CD4-positive, CD25-positive, alpha-beta regulatory T cell (primary cell): ENCODE data around the gene ABI3. TPM values are rescaled to one million over a fixed set of nuclear protein-coding genes. Genes with fewer than 3 reads are reported as not detected.
"Not testable (repeated sequence)": the region's sequence is repeated elsewhere in the genome, so short reads cannot be mapped to it uniquely, and the experiment has no call there.

Experiments used
- ATAC-seq, 2 donors: fragments of 150-1000 bp; cut with Tn5 transposase; one replicate each; pipeline ENCODE4 v1.10.0; 2021; ENCODE audit warnings: low read depth in 2 of 2, moderate number of reproducible peaks in 2 of 2, moderate library complexity in 1 of 2
- DNase-seq, 3 donors: peaks; one replicate each; pipeline versions ENCODE4 v3.0.0 to v3.0.0-alpha.2; 2012 to 2022; ENCODE audit warnings: mixed read lengths in 1 of 3
- H3K27ac ChIP-seq: one replicate; pipeline ENCODE4 v1.7.0; 2013; ENCODE audit warnings: mild to moderate bottlenecking, low read length; ENCODE audit not compliant: insufficient read depth, poor library complexity, severe bottlenecking
- H3K27me3 ChIP-seq: one replicate; pipeline ENCODE4 v1.7.0; 2013; ENCODE audit warnings: low read length; ENCODE audit not compliant: control insufficient read depth, insufficient read depth
- H3K36me3 ChIP-seq: one replicate; pipeline ENCODE4 v1.7.0; 2013; ENCODE audit warnings: mild to moderate bottlenecking, low read length, moderate library complexity; ENCODE audit not compliant: control insufficient read depth, insufficient read depth
- H3K4me1 ChIP-seq: 2 replicates; pipeline ENCODE4 v1.7.0; 2013; ENCODE audit warnings: mild to moderate bottlenecking, low read length; ENCODE audit not compliant: insufficient read depth, control insufficient read depth, poor library complexity, severe bottlenecking
- H3K4me3 ChIP-seq: one replicate; pipeline ENCODE4 v1.7.0; 2013; ENCODE audit warnings: low read depth, mild to moderate bottlenecking, low read length, moderate library complexity
- H3K9me3 ChIP-seq, 2 experiments: 1 replicate in 1 of 2; 2 replicates in 1 of 2; pipeline ENCODE4 v1.7.0; 2013; ENCODE audit warnings: low read length in 2 of 2, mild to moderate bottlenecking in 1 of 2, moderate library complexity in 1 of 2; ENCODE audit not compliant: control insufficient read depth in 2 of 2
- H3K27ac Mint-ChIP-seq, 3 donors: one replicate each; pipeline ENCODE4 v1.8.0; 2020 to 2022; ENCODE audit warnings: mild to moderate bottlenecking in 3 of 3, mixed read lengths in 3 of 3, moderate library complexity in 2 of 3
- H3K27me3 Mint-ChIP-seq: one replicate; pipeline ENCODE4 v1.8.0; 2022; ENCODE audit warnings: mild to moderate bottlenecking, mixed read lengths
- H3K36me3 Mint-ChIP-seq: one replicate; pipeline ENCODE4 v1.8.0; 2020; ENCODE audit warnings: mixed read lengths
- H3K4me1 Mint-ChIP-seq, 4 donors: one replicate each; pipeline ENCODE4 v1.8.0; 2020 to 2022; ENCODE audit warnings: mixed read lengths in 4 of 4, mild to moderate bottlenecking in 1 of 4
- H3K4me3 Mint-ChIP-seq, 4 donors: one replicate each; pipeline ENCODE4 v1.8.0; 2020 to 2022; ENCODE audit warnings: mild to moderate bottlenecking in 4 of 4, mixed read lengths in 4 of 4, moderate library complexity in 3 of 4
- H3K9me3 Mint-ChIP-seq, 7 donors: one replicate each; pipeline ENCODE4 v1.8.0; 2020 to 2022; ENCODE audit warnings: mixed read lengths in 7 of 7, mild to moderate bottlenecking in 3 of 7, moderate library complexity in 2 of 7
- polyA plus RNA-seq, 4 donors: library from polyadenylated mRNA; unstranded; fragments of 300-500 nt; fragmentation: Illumina TruSeq; gene quantifications; one replicate each; pipeline ENCODE4 v1.2.3, GENCODE V29; 2021
- total RNA-seq: library from RNA; stranded (reverse); gene quantifications from one replicate; pipeline ENCODE4 v1.2.3, GENCODE V29; 2022

ABI3 gene
- total and polyA plus RNA-seq, 5 donors from 2014 or later, result 6.5 to 27.6 (median 15.6) TPM

DNA sequence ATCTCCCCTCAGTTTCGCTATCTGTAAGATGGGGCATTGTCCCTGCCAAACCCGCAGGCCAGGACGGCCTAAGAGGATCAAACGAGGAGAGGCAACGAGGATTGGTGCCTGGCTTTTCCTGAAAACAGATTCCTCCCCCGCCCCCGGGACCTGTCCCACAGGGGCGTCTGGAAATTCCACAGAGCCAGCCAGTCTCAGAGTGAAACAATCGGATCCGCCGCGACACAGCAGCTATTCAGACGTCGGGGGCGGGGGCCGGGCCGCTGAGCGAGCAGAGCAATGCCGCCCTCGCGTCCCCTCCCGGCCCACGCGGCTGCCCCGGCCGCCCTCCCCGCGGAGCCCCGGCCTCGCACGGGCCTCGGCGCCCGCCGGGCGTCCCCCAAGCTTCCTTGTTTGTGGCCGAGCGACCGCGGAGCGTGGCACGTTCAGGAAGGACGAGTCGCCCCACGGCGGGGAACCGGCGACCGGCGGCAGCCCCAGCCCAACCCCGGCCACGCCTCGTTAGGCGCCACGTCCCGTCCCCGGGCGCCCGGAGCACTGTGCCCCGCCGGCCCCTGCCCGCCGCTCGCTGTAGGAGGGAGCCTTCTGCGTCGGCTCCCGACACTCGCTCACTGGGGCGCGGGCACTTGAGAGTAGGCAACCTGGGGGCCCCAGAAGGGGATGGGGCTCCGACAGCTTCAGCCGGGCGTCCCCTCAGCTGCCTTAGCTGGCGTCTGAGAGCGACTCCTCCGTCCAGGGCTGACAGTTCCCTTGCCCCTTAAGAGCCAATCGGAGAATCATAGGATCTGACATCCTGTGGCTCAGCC, 49.7 kb downstream of the ABI3 start:
- H3K27me3 ChIP-seq, result no peaks in the 10 kb centered on the region
- H3K27ac ChIP-seq, result no peak overlapping the region
- Mint-ChIP-seq H3K4me3 (peak overlapping the region; percentile 77 to 90 (median 84)), H3K27me3 (peaks cover 26% of the 10 kb centered on the region), H3K9me3 (no peaks in the 10 kb centered on the region), H3K36me3 (no peaks in the 10 kb centered on the region), H3K4me1 (peaks cover 0 to 7% (median 6%) of the 10 kb centered on the region in 4 donors), H3K27ac (peak overlapping the region; percentile 46 to 56 (median 50))
- DNase-seq (peak; percentile 11 to 55 (median 33)), ATAC-seq (peak; percentile 69 to 72)
- H3K9me3 ChIP-seq, result no peaks in the 10 kb centered on the region
- peak overlapping the region; percentile 55 for H3K4me3 ChIP-seq
- H3K4me1 ChIP-seq, result peaks cover 13% of the 10 kb centered on the region
- no peaks in the 10 kb centered on the region for H3K36me3 ChIP-seq

DNA sequence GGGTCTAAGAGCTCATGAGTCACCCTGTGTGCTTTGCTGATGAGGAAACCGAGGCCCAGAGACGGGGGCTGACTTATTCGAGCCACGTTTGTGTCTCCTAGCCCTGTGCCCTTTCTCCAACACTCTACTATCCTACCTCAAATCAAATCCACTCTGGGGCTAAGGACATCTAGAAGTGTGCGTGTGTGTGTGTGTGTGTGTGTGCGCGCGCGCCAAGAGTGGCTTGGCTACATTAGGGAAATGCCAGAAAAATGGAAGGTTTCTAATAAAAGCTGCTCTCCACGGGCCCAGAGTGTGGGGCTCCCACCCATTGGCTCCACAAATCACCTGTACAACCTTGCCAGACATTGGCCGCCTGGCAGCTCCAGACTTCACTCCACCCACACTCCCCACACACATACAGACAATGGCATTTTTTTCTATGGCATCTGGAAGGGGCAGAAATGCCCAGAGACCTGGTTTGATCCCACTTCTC, 50.3 kb downstream of the ABI3 start:
- peaks cover 26% of the 10 kb centered on the region for H3K27me3 Mint-ChIP-seq
- H3K36me3 Mint-ChIP-seq, result no peaks in the 10 kb centered on the region
- Histone ChIP-seq H3K36me3 (no peaks in the 10 kb centered on the region), H3K27ac (no peak overlapping the region), H3K4me3 (peak overlapping the region; percentile 44), H3K27me3 (no peaks in the 10 kb centered on the region), H3K4me1 (peaks cover 13% of the 10 kb centered on the region), H3K9me3 (no peaks in the 10 kb centered on the region)
- peak overlapping the region in 1 of 3 donors; percentile 50 for H3K27ac Mint-ChIP-seq
- ATAC-seq (peak in 1 of 2 donors; percentile 71), DNase-seq (no peak)
- peak overlapping the region; percentile 71 to 86 (median 82) for H3K4me3 Mint-ChIP-seq
- H3K9me3 Mint-ChIP-seq, result no peaks in the 10 kb centered on the region
- H3K4me1 Mint-ChIP-seq, result peaks cover 0 to 7% (median 6%) of the 10 kb centered on the region in 4 donors

DNA sequence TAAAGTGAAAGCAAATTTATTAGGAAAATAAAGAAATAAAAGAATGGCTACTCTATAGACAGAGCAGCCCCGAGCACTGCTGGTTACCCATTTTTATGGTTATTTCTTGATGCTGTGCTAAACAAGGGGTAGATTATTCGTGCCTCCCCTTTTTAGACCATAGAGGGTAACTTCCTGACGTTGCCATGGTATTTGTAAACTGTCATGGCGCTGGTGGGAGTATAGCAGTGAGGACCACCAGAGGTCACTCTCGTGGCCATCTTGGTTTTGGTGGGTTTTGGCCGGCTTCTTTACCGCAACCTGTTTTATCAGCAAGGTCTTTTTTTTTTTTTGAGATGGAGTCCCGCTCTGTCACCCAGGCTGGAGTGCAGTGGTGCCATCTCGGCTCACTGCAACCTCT, 51.0 kb downstream of the ABI3 start:
- Mint-ChIP-seq H3K4me3 (peak overlapping the region in 3 of 4 donors; percentile 71 to 86 (median 77)), H3K27me3 (peaks cover 26% of the 10 kb centered on the region)
- not testable (repeated sequence) for H3K27me3 ChIP-seq, H3K36me3 ChIP-seq, H3K36me3 Mint-ChIP-seq, H3K4me3 ChIP-seq, H3K9me3 Mint-ChIP-seq, DNase-seq, ATAC-seq, H3K27ac ChIP-seq, H3K27ac Mint-ChIP-seq, H3K9me3 ChIP-seq, H3K4me1 Mint-ChIP-seq
- peaks cover 13% of the 10 kb centered on the region for H3K4me1 ChIP-seq

- no peaks in the 10 kb centered on the region for H3K9me3 ChIP-seq
- ATAC-seq, result no peak
- no peaks in the 10 kb centered on the region for H3K27me3 ChIP-seq
- H3K36me3 ChIP-seq, result no peaks in the 10 kb centered on the region
- Mint-ChIP-seq H3K27me3 (peaks cover 14% of the 10 kb centered on the region), H3K4me1 (peaks cover 0 to 1% (median 0%) of the 10 kb centered on the region in 4 donors), H3K27ac (peak overlapping the region in 1 of 3 donors; percentile 26), H3K36me3 (no peaks in the 10 kb centered on the region), H3K4me3 (peak overlapping the region in 1 of 4 donors; percentile 24), H3K9me3 (no peaks in the 10 kb centered on the region)
- no peaks in the 10 kb centered on the region for H3K4me1 ChIP-seq
- no peak overlapping the region for H3K4me3 ChIP-seq
- no peak overlapping the region for H3K27ac ChIP-seq
- DNase-seq, result no peak
Measured at GRCh38 chr17:49266233-49266632, 55.7 kb downstream of the ABI3 start.

DNA sequence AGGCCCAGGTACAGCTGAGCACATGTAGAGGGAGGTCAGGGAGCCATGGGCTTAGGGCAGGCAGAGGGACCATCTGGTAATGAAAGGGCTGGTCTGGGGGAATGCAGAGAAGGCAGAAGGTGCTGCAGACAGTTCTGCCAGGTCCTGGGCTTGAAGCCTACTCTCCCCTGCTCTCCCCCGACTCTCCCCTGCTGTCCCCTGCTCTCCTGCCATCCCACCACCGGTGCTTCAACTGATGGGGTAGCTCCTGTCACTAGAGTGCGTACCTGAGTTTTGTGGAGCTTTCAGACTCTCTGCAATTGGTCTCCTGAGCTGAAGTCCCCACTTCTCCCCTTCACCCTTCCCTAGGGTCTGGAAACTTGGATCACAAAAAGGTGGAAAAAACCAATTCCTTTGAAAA, 57.4 kb downstream of the ABI3 start:
- H3K9me3 Mint-ChIP-seq, result no peaks in the 10 kb centered on the region

GRCh38 chr17:49269356-49269755, 58.8 kb downstream of the ABI3 start:
- Mint-ChIP-seq H3K36me3 (no peaks in the 10 kb centered on the region), H3K27ac (peak overlapping the region in 2 of 3 donors; percentile 59 to 66), H3K4me1 (no peaks in the 10 kb centered on the region), H3K27me3 (peaks cover 4% of the 10 kb centered on the region), H3K4me3 (no peak overlapping the region), H3K9me3 (peaks cover 0 to 3% (median 0%) of the 10 kb centered on the region in 7 donors)
- DNase-seq, result no peak
- Histone ChIP-seq H3K4me3 (no peak overlapping the region), H3K27ac (no peak overlapping the region), H3K27me3 (no peaks in the 10 kb centered on the region), H3K9me3 (no peaks in the 10 kb centered on the region), H3K36me3 (no peaks in the 10 kb centered on the region), H3K4me1 (no peaks in the 10 kb centered on the region)
- ATAC-seq, result no peak

More for the DNA sequence above, 57.4 kb downstream of the ABI3 start:
- DNase-seq (no peak), ATAC-seq (no peak)
- no peaks in the 10 kb centered on the region for H3K9me3 ChIP-seq
- Mint-ChIP-seq H3K4me1 (no peaks in the 10 kb centered on the region), H3K4me3 (no peak overlapping the region), H3K27me3 (peaks cover 10% of the 10 kb centered on the region), H3K36me3 (no peaks in the 10 kb centered on the region), H3K27ac (no peak overlapping the region)
- no peak overlapping the region for H3K27ac ChIP-seq
- no peak overlapping the region for H3K4me3 ChIP-seq
- H3K36me3 ChIP-seq, result no peaks in the 10 kb centered on the region
- no peaks in the 10 kb centered on the region for H3K27me3 ChIP-seq
- H3K4me1 ChIP-seq, result no peaks in the 10 kb centered on the region
